8988T (cell line): ENCODE measurements around the gene RBM17.
A peak's percentile ranks its signal among the peaks of the same experiment; 100 is the strongest.
"Not testable (repeated sequence)": the region's sequence is repeated elsewhere in the genome, so short reads cannot be mapped to it uniquely, and the experiment has no call there.

Experiments
- DNase-seq: peaks from one replicate; pipeline ENCODE4 v3.0.0; 2011

Gene RBM17

DNA sequence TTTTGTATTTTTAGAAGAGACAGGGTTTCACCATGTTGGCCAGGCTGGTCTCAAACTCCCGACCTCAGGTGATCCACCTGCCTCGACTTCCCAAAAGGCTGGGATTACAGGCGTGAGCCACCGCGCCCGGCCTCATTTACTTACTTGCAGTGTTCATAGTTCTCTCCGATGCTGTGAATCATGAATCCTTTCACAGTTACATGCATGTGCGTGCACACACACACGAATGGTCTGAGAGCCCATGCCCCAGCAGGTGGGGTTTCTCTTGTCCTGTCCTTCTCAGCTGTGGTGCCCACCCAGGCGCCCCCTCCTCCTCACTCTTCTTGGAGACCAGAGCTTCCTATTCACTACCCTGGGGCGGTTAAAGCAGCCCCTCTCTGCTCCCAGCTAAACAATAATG is 50.6 kb downstream of the RBM17 start:
- no peak for DNase-seq

- DNase-seq, result no peak
These were observed 51.5 kb downstream of the RBM17 start for GRCh38 chr10:6140141-6140841.

DNA sequence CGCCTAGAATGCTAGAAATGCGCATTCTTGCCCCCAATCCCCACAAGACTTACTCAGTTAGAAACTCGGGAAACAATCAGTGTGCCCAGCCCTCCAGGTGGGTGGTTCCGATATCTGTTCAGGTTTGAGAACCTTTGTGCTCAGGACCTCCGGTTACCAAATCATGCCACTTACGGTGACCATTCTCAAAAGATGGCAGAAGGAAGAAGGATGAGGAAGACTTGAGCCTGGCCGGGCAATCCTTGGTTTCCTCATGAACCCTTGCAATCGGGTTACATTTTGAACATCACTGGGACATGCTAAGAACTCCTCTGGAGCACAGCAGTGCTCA is 52.1 kb downstream of the RBM17 start:
- no peak for DNase-seq

DNA sequence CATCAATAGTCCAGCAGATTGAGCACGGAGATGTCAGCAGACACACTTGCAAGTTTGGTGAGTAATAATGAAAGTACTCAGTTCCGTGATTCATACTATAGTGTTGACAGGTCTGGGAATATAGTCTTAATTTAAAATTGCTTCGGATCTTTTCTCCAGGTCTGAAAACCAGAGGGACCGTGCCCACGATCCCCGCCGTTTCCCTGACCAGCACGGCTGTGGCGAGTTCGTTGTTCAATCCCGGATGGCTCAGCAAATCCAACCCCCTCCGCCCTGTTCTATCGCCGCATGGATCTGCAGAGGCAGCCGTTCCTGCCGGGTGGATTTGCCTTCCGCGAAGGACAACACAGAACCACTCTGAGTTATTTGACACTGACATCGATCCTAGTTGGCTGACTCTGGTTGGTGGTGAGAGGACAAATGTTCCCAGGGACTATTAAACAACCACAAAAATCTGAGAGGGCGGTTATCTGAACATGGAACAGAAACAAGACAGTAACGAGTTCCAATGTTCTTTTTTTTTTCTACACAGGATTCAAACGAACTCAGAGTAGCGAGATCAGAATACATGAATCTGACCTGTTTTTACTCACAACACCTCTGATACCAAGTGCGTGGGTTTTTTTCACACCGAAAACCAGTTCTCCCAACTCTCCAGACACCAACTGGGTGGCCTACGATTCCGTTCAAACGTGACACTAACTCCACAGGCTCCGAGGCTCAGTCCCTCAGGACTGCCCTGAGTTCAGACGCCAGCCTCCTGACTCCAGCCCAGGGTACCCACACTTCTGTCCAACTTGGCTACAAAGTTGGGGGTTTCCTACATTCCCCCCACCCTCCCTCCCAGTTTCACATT is 52.7 kb downstream of the RBM17 start:
- DNase-seq, result peak; percentile 56

- DNase-seq, result not testable (repeated sequence)
These were observed 53.4 kb downstream of the RBM17 start for GRCh38 chr10:6142186-6142585.

DNA sequence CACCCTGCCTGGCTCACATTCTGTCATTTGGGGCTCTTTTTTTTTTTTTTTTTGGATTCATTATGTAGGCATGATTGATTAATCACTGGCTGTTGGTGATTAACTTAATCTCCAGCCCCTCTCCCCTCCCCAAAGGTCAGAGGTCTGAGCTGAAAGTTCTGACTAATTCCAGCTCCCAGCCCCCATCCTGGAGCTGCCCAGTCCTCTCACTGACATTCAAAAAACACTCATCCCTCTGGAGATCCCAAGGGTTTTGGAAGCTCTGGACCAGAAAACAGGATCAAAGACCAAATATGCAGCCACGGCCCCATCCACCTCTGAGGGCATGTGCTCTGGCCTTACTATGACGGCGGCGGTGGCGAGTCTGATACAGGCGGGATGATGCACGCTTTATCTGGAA is 53.8 kb downstream of the RBM17 start:
- DNase-seq, result no peak

- no peak for DNase-seq
These were observed 54.3 kb downstream of the RBM17 start for GRCh38 chr10:6143181-6143580.

GRCh38 chr10:6144406-6145165 is 55.8 kb downstream of the RBM17 start:
- peak; percentile 95 for DNase-seq

- peak; percentile 61 for DNase-seq
These were observed 56.5 kb downstream of the RBM17 start for GRCh38 chr10:6145166-6145987.

GRCh38 chr10:6146013-6146785 is 57.4 kb downstream of the RBM17 start:
- no peak for DNase-seq

- DNase-seq, result no peak
These were observed 58.1 kb downstream of the RBM17 start for GRCh38 chr10:6146921-6147320.

GRCh38 chr10:6148251-6148701 is 59.4 kb downstream of the RBM17 start:
- DNase-seq, result no peak

DNA sequence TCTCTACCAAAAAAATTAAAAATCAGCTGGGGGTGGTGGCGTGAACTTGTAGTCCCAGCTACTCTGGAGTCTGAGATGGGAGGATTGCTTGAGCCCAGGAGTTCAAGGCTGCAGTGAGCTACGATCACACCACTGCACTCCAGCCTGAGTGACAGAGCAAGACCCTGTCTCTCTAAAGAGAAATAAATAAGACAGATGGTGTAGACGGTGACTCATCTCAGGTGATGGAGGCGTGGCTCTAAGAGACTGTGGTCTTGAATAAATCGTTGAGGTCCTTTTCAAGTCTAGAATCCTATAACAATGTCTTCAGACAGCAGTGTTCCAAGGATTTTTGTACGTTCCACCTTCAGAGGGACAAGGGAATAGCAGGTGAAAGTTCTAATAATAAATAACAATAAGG is 60.1 kb downstream of the RBM17 start:
- no peak for DNase-seq

- peak; percentile 62 for DNase-seq
These were observed 62.5 kb downstream of the RBM17 start for GRCh38 chr10:6151087-6151977.

DNA sequence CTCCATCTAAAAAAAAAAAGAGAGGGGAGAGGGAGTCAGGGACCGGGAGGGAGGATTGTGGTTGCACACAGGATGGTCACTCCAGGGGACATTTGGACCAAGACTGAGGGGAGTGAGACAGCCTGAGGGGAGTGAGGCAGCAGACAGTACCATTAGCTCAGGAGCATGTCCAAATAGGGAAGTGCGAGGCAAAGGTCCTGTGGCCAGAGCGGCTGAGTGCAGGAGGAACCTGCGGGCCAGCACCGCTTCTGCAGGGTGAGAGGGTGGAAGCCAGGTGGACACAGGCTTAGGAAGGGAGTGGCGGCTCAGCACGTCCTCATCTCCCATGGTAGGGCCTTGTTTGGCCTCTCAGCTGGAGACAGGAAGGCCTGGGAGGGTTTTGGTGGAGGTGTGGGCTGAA is 65.0 kb downstream of the RBM17 start:
- DNase-seq, result no peak

- no peak for DNase-seq
These were observed 65.7 kb downstream of the RBM17 start for GRCh38 chr10:6154566-6154965.

DNA sequence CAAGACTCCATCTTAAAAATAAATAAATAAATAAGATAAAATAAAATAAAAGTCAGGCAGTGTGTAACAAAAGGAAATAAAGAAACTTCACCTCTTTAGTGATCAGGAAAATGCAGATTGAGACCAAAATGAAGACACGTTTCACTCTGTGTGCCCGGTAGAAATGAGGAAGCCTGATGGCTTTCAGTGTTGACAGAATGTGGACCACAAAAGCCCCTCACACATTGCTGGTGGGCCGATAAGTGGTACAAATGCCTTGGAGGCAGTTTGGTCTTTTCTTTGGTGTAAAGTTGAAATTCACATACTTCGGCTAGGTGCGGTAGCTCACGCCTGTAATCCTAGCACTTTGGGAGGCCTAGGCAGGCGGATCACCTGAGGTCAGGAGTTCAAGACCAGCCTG is 69.4 kb downstream of the RBM17 start:
- DNase-seq, result no peak

- no peak for DNase-seq
These were observed 73.1 kb downstream of the RBM17 start for GRCh38 chr10:6161921-6162320.

DNA sequence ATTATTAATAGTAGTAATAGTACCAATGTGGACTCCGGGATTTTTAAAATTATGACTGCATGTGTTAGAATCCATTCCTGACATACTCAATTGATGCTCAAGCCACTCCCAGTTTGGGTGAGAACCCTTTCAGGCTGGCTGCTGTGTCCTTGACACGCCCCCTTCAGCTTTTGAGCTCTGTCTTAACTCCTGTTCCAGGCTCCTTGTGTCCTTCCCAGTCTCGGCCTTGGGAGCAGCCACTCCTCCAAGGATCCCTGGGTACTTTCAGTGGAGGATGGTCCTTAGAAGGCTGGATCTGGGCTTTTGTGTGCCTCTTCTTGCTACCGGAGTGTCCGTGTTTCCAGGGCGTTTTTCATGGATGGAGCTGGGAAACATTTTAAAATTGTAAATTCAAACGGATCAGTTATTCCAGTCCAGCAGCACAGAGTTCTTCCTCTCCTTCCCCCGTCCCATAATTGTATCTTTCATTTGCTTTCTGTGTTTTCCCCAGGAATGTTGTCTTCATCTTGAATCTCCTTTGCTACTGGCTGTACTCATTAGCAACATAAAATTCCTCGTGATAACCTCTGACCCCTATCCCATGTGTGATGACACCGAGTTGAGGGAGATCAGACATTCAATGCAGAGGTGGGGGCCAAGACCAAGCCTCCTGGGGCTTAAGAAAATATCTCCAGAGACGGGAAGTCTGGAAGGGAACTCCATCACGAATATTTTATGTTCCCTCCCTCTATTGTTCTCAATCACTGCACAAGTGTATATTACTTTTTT is 73.9 kb downstream of the RBM17 start:
- no peak for DNase-seq
